Liver (tissue), 9 donors: Measurements from ENCODE around the gene CRYBG2. TPM values are rescaled to one million over a fixed set of nuclear protein-coding genes. Genes with fewer than 3 reads are reported as not detected.

Experiments used
- DNase-seq: peaks from one replicate; pipeline ENCODE4 v3.0.0-alpha.2; 2017; ENCODE audit warnings: low spot score
- H3K27ac ChIP-seq, 2 donors: one replicate each; pipeline ENCODE4 v1.7.0; 2013; ENCODE audit warnings: inconsistent platforms in 2 of 2, low read length in 2 of 2, control low read depth in 1 of 2, low read depth in 1 of 2, mild to moderate bottlenecking in 1 of 2
- H3K27me3 ChIP-seq, 4 donors: one replicate each; pipeline versions ENCODE4 v1.6.1 to v1.7.0; 2013; ENCODE audit warnings: low read length in 3 of 4, inconsistent platforms in 1 of 4, mild to moderate bottlenecking in 1 of 4, moderate library complexity in 1 of 4; ENCODE audit not compliant: control insufficient read depth in 4 of 4, insufficient read depth in 4 of 4
- H3K36me3 ChIP-seq, 4 donors: one replicate each; pipeline versions ENCODE4 v1.6.1 to v1.7.0; 2013; ENCODE audit warnings: low read length in 3 of 4, mild to moderate bottlenecking in 3 of 4, low read depth in 1 of 4, moderate library complexity in 1 of 4; ENCODE audit not compliant: control insufficient read depth in 4 of 4, insufficient read depth in 3 of 4
- H3K4me1 ChIP-seq, 4 donors: one replicate each; pipeline versions ENCODE4 v1.6.1 to v1.7.0; 2013; ENCODE audit warnings: low read length in 3 of 4, mild to moderate bottlenecking in 3 of 4, moderate library complexity in 1 of 4; ENCODE audit not compliant: control insufficient read depth in 4 of 4, insufficient read depth in 4 of 4
- H3K4me3 ChIP-seq, 3 donors: one replicate each; pipeline versions ENCODE4 v1.6.1 to v1.7.0; 2013; ENCODE audit warnings: low read length in 3 of 3, control low read depth in 1 of 3, low read depth in 1 of 3, mild to moderate bottlenecking in 1 of 3
- H3K9ac ChIP-seq, 2 donors: one replicate each; pipeline ENCODE4 v1.7.0; 2013; ENCODE audit warnings: low read length in 2 of 2, mild to moderate bottlenecking in 2 of 2, moderate library complexity in 2 of 2, control low read depth in 1 of 2, low read depth in 1 of 2
- H3K9me3 ChIP-seq, 4 donors: one replicate each; pipeline versions ENCODE4 v1.6.1 to v1.7.0; 2013; ENCODE audit warnings: low read length in 3 of 4; ENCODE audit not compliant: control insufficient read depth in 4 of 4
- EGR1 ChIP-seq, 2 donors: IDR thresholded peaks; 2 replicates each; pipeline ENCODE4 v1.6.1; 2016 to 2018; ENCODE audit warnings: antibody characterized with exemption in 2 of 2, low read depth in 2 of 2
- FOXA1 ChIP-seq: IDR thresholded peaks from 2 replicates; pipeline ENCODE4 v1.6.1; 2016; ENCODE audit warnings: antibody characterized with exemption
- FOXA2 ChIP-seq: IDR thresholded peaks from 2 replicates; pipeline ENCODE4 v1.6.1; 2016; ENCODE audit warnings: antibody characterized with exemption
- GABPA ChIP-seq, 2 donors: IDR thresholded peaks in 1 of 2; conservative IDR thresholded peaks in 1 of 2; 2 replicates each; pipeline ENCODE4 v1.6.1; 2016; ENCODE audit warnings: antibody characterized with exemption in 2 of 2, mild to moderate bottlenecking in 1 of 2, moderate library complexity in 1 of 2
- HNF4A ChIP-seq, 2 donors: conservative IDR thresholded peaks; 2 replicates each; pipeline ENCODE4 v1.6.1; 2016; ENCODE audit warnings: antibody characterized with exemption in 2 of 2, mild to moderate bottlenecking in 2 of 2
- HNF4G ChIP-seq: IDR thresholded peaks from 2 replicates; pipeline ENCODE4 v1.6.1; 2016; ENCODE audit warnings: antibody characterized with exemption
- JUND ChIP-seq, 2 donors: IDR thresholded peaks; 2 replicates each; pipeline ENCODE4 v1.6.1; 2016; ENCODE audit warnings: antibody characterized with exemption in 2 of 2
- NR2F2 ChIP-seq: IDR thresholded peaks from 2 replicates; pipeline ENCODE4 v1.6.1; 2016; ENCODE audit warnings: antibody characterized with exemption
- RAD21 ChIP-seq, 2 donors: IDR thresholded peaks; 2 replicates each; pipeline ENCODE4 v1.6.1; 2016; ENCODE audit warnings: antibody characterized with exemption in 2 of 2, mild to moderate bottlenecking in 2 of 2
- RXRA ChIP-seq, 2 donors: IDR thresholded peaks; 2 replicates each; pipeline ENCODE4 v1.6.1; 2017 to 2018; ENCODE audit warnings: antibody characterized with exemption in 2 of 2, mild to moderate bottlenecking in 1 of 2
- SP1 ChIP-seq: IDR thresholded peaks from 2 replicates; pipeline ENCODE4 v1.6.1; 2018; ENCODE audit warnings: antibody characterized with exemption, mild to moderate bottlenecking
- TAF1 ChIP-seq: conservative IDR thresholded peaks from 2 replicates; pipeline ENCODE4 v1.6.1; 2016; ENCODE audit warnings: antibody characterized with exemption, mild to moderate bottlenecking
- YY1 ChIP-seq: IDR thresholded peaks from 2 replicates; pipeline ENCODE4 v1.6.1; 2016; ENCODE audit warnings: antibody characterized with exemption, mild to moderate bottlenecking
- WGBS: extraction: QIAGEN DNeasy Blood & Tissue Kit; methylation state at CpG from one replicate; pipeline ENCODE4 v1.1.7; 2013; 5-methylcytosine and 5-hydroxymethylcytosine counted together
- polyA plus RNA-seq, 2 donors: library from polyadenylated mRNA; stranded (reverse) in 1 of 2; unstranded in 1 of 2; fragments of 200-250 nt in 1 of 2; fragments of >200 nt in 1 of 2; fragmentation: Nextera tagmentation in 1 of 2; extraction: Ambion mirVana in 1 of 2; gene quantifications; one replicate each; pipeline versions ENCODE4 v1.2.1 to v1.2.3, GENCODE V29; 2013 to 2015
- total RNA-seq, 2 donors: library from RNA; depleted of rRNA; stranded (reverse); fragments of >200 nt; gene quantifications; one replicate each; pipeline ENCODE4 v1.2.3, GENCODE V29; 2014
- TF ChIP-seq, protein P1 (sequence below): IDR thresholded peaks from 2 replicates; pipeline ENCODE4 v1.6.1; 2016; ENCODE audit warnings: antibody characterized with exemption
- TF ChIP-seq, protein P2 (sequence below): IDR thresholded peaks from 2 replicates; pipeline ENCODE4 v1.6.1; 2016; ENCODE audit warnings: antibody characterized with exemption, mild to moderate bottlenecking
- TF ChIP-seq, protein P3 (sequence below): fragments of 150-350 bp; IDR thresholded peaks from 2 replicates; pipeline ENCODE4 v1.5.1; 2017; ENCODE audit warnings: improper control_type of control experiment, low read depth, low read length; ENCODE audit not compliant: missing input control
- TF ChIP-seq, protein P4 (sequence below): IDR thresholded peaks from 2 replicates; pipeline ENCODE4 v1.6.1; 2016; ENCODE audit warnings: antibody characterized with exemption
- TF ChIP-seq, protein P5 (sequence below): IDR thresholded peaks from 2 replicates; pipeline ENCODE4 v1.6.1; 2016; ENCODE audit warnings: antibody characterized with exemption
- donor health status: healthy.
- donor health status: healthy.
- donor health status: healthy.
- donor health status: healthy.
- donor health status: healthy.

CRYBG2 gene
- total and polyA plus RNA-seq, 4 donors = under 0.01 to 0.12 (median under 0.01) TPM; not detected in 1

- DNase-seq = no peak
- no peaks in the 10 kb centered on the region for H3K4me1 ChIP-seq
- no peak overlapping the region for H3K9ac ChIP-seq
- no peak overlapping the region for H3K4me3 ChIP-seq
- 94% methylated on average over 15 of the region's 15 CpGs for WGBS
- H3K27me3 ChIP-seq = no peaks in the 10 kb centered on the region
- H3K9me3 ChIP-seq = no peaks in the 10 kb centered on the region
- no peaks in the 10 kb centered on the region for H3K36me3 ChIP-seq
- H3K27ac ChIP-seq = no peak overlapping the region
- TF ChIP-seq, protein P1, sequence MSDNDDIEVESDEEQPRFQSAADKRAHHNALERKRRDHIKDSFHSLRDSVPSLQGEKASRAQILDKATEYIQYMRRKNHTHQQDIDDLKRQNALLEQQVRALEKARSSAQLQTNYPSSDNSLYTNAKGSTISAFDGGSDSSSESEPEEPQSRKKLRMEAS = no peak
- TF ChIP-seq HNF4A (conservative IDR thresholded peaks at IDR 0.05) = no peak
- TF ChIP-seq SP1 = no peak
- TF ChIP-seq RAD21 (IDR thresholded peaks at IDR 0.05) = no peak
- TF ChIP-seq, protein P2, sequence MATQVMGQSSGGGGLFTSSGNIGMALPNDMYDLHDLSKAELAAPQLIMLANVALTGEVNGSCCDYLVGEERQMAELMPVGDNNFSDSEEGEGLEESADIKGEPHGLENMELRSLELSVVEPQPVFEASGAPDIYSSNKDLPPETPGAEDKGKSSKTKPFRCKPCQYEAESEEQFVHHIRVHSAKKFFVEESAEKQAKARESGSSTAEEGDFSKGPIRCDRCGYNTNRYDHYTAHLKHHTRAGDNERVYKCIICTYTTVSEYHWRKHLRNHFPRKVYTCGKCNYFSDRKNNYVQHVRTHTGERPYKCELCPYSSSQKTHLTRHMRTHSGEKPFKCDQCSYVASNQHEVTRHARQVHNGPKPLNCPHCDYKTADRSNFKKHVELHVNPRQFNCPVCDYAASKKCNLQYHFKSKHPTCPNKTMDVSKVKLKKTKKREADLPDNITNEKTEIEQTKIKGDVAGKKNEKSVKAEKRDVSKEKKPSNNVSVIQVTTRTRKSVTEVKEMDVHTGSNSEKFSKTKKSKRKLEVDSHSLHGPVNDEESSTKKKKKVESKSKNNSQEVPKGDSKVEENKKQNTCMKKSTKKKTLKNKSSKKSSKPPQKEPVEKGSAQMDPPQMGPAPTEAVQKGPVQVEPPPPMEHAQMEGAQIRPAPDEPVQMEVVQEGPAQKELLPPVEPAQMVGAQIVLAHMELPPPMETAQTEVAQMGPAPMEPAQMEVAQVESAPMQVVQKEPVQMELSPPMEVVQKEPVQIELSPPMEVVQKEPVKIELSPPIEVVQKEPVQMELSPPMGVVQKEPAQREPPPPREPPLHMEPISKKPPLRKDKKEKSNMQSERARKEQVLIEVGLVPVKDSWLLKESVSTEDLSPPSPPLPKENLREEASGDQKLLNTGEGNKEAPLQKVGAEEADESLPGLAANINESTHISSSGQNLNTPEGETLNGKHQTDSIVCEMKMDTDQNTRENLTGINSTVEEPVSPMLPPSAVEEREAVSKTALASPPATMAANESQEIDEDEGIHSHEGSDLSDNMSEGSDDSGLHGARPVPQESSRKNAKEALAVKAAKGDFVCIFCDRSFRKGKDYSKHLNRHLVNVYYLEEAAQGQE = no peak
- TF ChIP-seq HNF4G = no peak
- no peak for TF ChIP-seq JUND (IDR thresholded peaks at IDR 0.05)
- TF ChIP-seq, protein P3, sequence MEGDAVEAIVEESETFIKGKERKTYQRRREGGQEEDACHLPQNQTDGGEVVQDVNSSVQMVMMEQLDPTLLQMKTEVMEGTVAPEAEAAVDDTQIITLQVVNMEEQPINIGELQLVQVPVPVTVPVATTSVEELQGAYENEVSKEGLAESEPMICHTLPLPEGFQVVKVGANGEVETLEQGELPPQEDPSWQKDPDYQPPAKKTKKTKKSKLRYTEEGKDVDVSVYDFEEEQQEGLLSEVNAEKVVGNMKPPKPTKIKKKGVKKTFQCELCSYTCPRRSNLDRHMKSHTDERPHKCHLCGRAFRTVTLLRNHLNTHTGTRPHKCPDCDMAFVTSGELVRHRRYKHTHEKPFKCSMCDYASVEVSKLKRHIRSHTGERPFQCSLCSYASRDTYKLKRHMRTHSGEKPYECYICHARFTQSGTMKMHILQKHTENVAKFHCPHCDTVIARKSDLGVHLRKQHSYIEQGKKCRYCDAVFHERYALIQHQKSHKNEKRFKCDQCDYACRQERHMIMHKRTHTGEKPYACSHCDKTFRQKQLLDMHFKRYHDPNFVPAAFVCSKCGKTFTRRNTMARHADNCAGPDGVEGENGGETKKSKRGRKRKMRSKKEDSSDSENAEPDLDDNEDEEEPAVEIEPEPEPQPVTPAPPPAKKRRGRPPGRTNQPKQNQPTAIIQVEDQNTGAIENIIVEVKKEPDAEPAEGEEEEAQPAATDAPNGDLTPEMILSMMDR = no peak
- no peak for TF ChIP-seq FOXA2
- no peak for TF ChIP-seq GABPA (IDR thresholded peaks at IDR 0.05 in 1 of 2, conservative IDR thresholded peaks at IDR 0.05 in 1 of 2)
- TF ChIP-seq, protein P4, sequence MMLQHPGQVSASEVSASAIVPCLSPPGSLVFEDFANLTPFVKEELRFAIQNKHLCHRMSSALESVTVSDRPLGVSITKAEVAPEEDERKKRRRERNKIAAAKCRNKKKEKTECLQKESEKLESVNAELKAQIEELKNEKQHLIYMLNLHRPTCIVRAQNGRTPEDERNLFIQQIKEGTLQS = no peak
- TF ChIP-seq NR2F2 = no peak
- TF ChIP-seq FOXA1 = no peak
- TF ChIP-seq RXRA (IDR thresholded peaks at IDR 0.05) = no peak
- no peak for TF ChIP-seq TAF1
- TF ChIP-seq YY1 = no peak
- no peak for TF ChIP-seq EGR1 (IDR thresholded peaks at IDR 0.05; ENCODE audit: low read depth in 2 of 2)
- TF ChIP-seq, protein P5, sequence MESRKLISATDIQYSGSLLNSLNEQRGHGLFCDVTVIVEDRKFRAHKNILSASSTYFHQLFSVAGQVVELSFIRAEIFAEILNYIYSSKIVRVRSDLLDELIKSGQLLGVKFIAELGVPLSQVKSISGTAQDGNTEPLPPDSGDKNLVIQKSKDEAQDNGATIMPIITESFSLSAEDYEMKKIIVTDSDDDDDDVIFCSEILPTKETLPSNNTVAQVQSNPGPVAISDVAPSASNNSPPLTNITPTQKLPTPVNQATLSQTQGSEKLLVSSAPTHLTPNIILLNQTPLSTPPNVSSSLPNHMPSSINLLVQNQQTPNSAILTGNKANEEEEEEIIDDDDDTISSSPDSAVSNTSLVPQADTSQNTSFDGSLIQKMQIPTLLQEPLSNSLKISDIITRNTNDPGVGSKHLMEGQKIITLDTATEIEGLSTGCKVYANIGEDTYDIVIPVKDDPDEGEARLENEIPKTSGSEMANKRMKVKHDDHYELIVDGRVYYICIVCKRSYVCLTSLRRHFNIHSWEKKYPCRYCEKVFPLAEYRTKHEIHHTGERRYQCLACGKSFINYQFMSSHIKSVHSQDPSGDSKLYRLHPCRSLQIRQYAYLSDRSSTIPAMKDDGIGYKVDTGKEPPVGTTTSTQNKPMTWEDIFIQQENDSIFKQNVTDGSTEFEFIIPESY = no peak
Measured at GRCh38 chr1:26344147-26344920, 9.6 kb downstream of the CRYBG2 start.
